T-helper 17 cell (primary cell): Measurements from ENCODE around the gene PPP1R11. TPM values are rescaled to one million over a fixed set of nuclear protein-coding genes. Genes with fewer than 3 reads are reported as not detected.

Experiments used
- ATAC-seq: fragments of 150-1000 bp; cut with Tn5 transposase; 2 replicates; pipeline ENCODE4 v1.10.0; 2021; ENCODE audit warnings: mild to moderate bottlenecking, moderate library complexity
- DNase-seq, 3 donors: peaks; one replicate each; pipeline versions ENCODE4 v3.0.0 to v3.0.0-alpha.2; 2020 to 2021
- H3K9me3 ChIP-seq: one replicate; pipeline ENCODE4 v1.7.0; 2013; ENCODE audit warnings: low read length, mild to moderate bottlenecking; ENCODE audit not compliant: control insufficient read depth, poor library complexity, severe bottlenecking
- H3K27ac Mint-ChIP-seq: one replicate; pipeline ENCODE4 v1.8.0; 2022; ENCODE audit warnings: mild to moderate bottlenecking, moderate library complexity, mixed read lengths
- H3K27me3 Mint-ChIP-seq: one replicate; pipeline ENCODE4 v1.8.0; 2022; ENCODE audit warnings: mixed read lengths
- H3K36me3 Mint-ChIP-seq: one replicate; pipeline ENCODE4 v1.8.0; 2022; ENCODE audit warnings: low read depth, mixed read lengths
- H3K4me1 Mint-ChIP-seq: one replicate; pipeline ENCODE4 v1.8.0; 2022; ENCODE audit warnings: mild to moderate bottlenecking, mixed read lengths
- H3K4me3 Mint-ChIP-seq: one replicate; pipeline ENCODE4 v1.8.0; 2022; ENCODE audit warnings: mild to moderate bottlenecking, moderate library complexity, mixed read lengths
- total RNA-seq, 4 donors: library from RNA in 2 of 4; stranded (reverse) in 2 of 4; gene quantifications; one replicate each; pipeline ENCODE4 v1.2.3 and lab custom pipeline; 2022 to 2026

The PPP1R11 gene
- total RNA-seq, 2 donors from 2014 or later = 52.1 to 52.4 TPM

GRCh38 chr6:30067460-30068139, 602 bp downstream of the PPP1R11 start:
- no peak for DNase-seq
- H3K36me3 Mint-ChIP-seq = peaks cover 35% of the 10 kb centered on the region
- H3K27ac Mint-ChIP-seq = peak overlapping the region; percentile 98
- H3K4me1 Mint-ChIP-seq = peaks cover 54% of the 10 kb centered on the region
- peak overlapping the region; percentile 100 for H3K4me3 Mint-ChIP-seq
- peaks cover 27% of the 10 kb centered on the region for H3K27me3 Mint-ChIP-seq
- ATAC-seq = no peak
- H3K9me3 ChIP-seq = peaks cover 3% of the 10 kb centered on the region

DNA sequence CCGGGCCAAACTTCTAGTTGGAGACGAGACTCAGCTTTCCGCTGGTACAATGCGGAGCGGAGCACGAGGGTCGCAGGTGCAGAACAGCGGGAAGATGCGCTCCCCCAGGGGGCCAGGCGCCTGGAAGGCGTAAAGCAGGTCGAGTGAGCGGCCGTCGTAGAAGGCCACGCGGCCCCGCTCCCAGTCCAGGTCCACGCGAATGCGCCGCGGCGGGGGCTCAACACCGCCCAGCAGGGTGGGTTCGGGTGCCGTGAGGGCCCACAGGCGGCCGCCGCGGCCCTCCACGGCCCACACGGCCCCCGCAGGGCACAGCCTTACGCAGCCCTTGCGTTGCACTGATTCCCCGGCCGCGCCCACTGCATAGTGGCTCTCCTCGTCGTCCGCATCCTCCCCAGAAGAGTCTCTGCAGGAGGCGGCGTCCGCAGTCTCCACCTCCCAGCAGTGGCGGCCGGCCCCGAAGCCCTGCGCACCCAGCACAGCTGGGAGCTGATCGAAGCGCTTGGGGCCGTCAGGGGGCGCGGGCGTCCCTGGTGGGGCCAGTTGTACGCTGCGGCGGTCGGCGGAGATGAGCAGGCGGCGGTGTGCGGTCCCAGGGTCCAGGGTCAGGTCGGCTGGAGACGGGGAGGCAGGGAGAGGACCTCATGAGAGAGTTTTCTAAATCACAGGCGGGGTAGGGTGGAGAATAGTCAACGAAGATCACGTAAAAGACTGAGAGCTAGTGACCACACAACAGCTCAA, 4.3 kb downstream of the PPP1R11 start:
- Mint-ChIP-seq H3K27me3 (peaks cover 48% of the 10 kb centered on the region), H3K27ac (no peak overlapping the region), H3K4me1 (peaks cover 64% of the 10 kb centered on the region), H3K4me3 (peak overlapping the region; percentile 76), H3K36me3 (peaks cover 40% of the 10 kb centered on the region)
- no peak for ATAC-seq
- no peak for DNase-seq
- no peaks in the 10 kb centered on the region for H3K9me3 ChIP-seq

DNA sequence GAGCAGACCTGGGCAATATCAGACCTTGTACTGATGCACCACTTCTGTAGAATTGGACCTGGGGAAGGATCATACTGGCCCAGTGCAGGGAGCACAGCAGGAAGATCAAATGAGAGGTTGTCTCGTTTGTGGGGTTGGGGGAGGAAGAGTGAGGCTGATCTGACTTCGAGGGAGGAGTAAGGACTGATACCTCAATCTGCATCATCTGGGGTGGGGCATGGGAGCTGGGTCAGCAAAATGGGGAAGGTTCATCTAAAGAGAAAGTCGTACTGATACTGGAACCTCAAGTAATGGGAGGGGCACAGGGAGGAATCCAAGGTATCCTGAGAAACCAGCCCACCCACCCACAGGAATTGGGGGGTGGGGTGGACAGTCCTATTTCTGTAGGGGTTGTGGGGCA, 4.9 kb downstream of the PPP1R11 start:
- Mint-ChIP-seq H3K36me3 (peaks cover 40% of the 10 kb centered on the region), H3K4me1 (peaks cover 66% of the 10 kb centered on the region), H3K27ac (peak overlapping the region; percentile 79), H3K4me3 (peak overlapping the region; percentile 76), H3K27me3 (peaks cover 54% of the 10 kb centered on the region)
- no peaks in the 10 kb centered on the region for H3K9me3 ChIP-seq
- no peak for DNase-seq
- ATAC-seq = no peak

DNA sequence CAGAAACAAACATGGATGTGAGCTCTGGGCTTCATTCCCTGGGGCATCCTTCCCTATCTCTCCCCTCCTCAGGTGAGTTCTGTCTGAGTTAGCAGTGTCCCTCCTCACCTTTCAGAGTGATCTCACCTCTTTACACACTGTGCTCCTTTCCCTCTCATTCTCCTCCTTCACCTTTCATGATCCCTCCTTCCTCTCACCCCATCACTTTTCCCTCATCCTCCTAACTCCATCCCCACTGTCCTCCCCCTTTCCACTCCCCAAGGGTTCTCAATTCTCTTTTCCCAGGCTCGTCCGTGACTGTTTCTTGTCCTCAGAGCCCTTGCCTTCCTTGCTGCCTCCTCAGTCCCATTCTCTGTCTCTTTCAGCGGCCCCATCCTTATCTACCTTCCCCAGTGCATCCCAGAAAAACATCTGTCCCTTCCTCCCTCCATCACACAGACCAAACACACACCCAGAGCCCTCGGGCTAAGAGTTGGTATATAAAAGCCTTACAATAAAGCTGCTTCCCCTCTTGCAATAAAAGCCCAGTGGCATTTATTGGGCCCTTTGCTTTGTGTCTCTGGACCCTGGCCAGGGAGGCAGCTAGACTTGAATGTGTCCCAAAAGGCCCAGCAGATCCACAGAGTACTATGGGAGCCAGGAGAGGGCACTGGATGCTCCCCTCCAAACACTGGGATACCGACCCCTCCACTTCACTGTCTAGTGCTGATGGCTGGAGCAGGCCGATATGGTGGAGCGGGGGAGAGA, 6.7 kb downstream of the PPP1R11 start:
- no peaks in the 10 kb centered on the region for H3K9me3 ChIP-seq
- Mint-ChIP-seq H3K36me3 (peaks cover 26% of the 10 kb centered on the region), H3K27me3 (peaks cover 54% of the 10 kb centered on the region), H3K4me1 (peaks cover 62% of the 10 kb centered on the region), H3K4me3 (peak overlapping the region; percentile 93), H3K27ac (no peak overlapping the region)
- DNase-seq (no peak), ATAC-seq (no peak)

- H3K4me3 Mint-ChIP-seq = peak overlapping the region; percentile 93
- H3K27me3 Mint-ChIP-seq = peaks cover 60% of the 10 kb centered on the region
- H3K36me3 Mint-ChIP-seq = peaks cover 25% of the 10 kb centered on the region
- H3K9me3 ChIP-seq = no peaks in the 10 kb centered on the region
- peaks cover 62% of the 10 kb centered on the region for H3K4me1 Mint-ChIP-seq
- ATAC-seq (no peak), DNase-seq (no peak)
- peak overlapping the region; percentile 59 for H3K27ac Mint-ChIP-seq
These were observed 7.5 kb downstream of the PPP1R11 start for GRCh38 chr6:30074331-30075093.

DNA sequence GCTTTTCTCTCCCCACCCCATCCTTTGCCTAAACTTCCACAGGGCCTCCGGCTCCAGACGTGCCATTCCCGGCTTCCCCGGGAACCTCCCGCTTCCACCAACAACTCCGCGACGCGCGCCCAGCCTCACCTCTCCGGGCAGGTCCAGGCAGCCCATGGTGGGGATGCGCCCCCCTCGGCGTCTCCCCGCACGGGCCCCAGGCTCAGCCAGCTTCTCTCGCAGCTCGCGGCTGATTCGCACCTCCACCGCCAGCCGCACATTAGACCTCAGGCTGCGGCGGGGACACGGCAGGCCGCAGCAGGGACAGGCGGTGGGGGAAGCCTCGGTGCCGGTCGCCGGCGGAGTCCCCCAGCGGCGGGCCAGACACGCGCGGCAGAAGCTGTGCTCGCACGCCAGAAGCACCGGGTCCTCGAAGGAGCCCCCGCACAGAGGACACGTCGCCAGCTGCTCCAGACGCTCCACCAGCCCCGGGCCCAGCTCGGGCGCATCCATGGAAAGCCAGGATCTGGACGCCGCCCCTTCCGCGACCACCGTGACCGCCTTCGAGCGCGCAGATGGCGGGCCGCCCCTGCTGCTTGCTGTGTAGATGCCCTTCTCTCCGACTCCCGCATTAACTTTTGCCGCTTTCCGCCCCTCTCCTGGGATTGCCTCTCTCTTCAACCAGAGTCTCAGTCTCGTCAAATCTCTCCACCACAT, 8.2 kb downstream of the PPP1R11 start, which contains the start of gene RNF39:
RNF39 (minus strand) TSS at position 676 of the 696 bp plus-strand sequence; CDS start at position 492, 184 bp downstream.
- ATAC-seq (peak; percentile 42), DNase-seq (peak in 1 of 3 donors; percentile 16)
- no peaks in the 10 kb centered on the region for H3K9me3 ChIP-seq
- Mint-ChIP-seq H3K27ac (peak within 1 kb of the TSS; percentile 83), H3K36me3 (peaks cover 20% of the 10 kb centered on the region), H3K27me3 (peaks cover 54% of the 10 kb centered on the region), H3K4me3 (peak within 1 kb of the TSS; percentile 93), H3K4me1 (peaks cover 59% of the 10 kb centered on the region)

DNA sequence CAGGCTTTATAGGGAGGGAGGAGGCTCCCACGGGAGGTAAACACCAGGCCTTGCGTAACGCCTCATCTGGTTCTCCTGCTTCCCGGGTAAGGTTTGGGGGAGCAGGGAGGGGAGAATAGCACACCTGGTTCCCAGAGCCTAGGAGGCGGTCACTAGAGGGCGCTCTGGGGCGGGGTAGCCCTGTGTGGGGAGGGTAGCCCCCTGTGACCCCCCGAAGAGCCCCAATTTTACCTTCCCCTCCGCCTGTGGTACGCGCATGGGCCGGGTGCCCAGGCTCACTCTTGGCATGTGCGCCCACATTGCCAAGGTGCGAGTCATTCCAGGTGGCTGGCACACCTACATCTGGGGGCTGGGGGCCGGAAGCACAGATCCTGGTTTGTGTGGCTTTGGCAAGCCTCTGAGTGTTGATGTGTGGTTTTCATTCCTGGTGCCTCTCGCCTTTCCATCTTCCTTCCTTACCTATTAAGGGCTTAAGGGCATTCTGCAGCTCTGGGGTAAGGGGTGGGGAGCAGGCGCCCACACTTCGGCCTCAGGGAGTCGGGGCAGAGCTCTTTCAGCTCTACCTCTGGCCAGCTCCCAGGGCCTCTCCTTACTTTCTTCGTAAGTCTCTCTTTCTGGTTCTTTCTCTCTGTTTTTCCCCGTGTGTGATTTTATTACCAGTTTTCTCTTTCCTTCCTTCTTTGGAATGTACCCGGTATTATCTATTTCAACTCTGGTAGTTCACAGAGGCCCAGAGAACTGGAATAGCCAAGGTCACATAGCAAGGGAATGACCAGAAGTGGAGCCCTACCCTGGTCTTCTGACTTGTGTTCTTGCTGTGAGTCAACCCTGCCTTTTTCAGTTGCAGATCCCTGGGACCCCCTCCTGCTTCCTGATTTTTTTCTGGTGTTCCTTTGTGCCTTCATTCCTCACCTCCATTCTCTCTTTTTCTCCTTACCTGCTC, 9.1 kb downstream of the PPP1R11 start:
- ATAC-seq (no peak), DNase-seq (no peak)
- Mint-ChIP-seq H3K4me1 (peaks cover 53% of the 10 kb centered on the region), H3K27me3 (peaks cover 46% of the 10 kb centered on the region), H3K4me3 (peak overlapping the region; percentile 93), H3K27ac (peak overlapping the region; percentile 83), H3K36me3 (peaks cover 17% of the 10 kb centered on the region)
- no peaks in the 10 kb centered on the region for H3K9me3 ChIP-seq

GRCh38 chr6:30077218-30077617, 10.2 kb downstream of the PPP1R11 start:
- H3K4me1 Mint-ChIP-seq = peaks cover 44% of the 10 kb centered on the region
- peaks cover 38% of the 10 kb centered on the region for H3K27me3 Mint-ChIP-seq
- ATAC-seq (peak; percentile 33), DNase-seq (no peak)
- H3K36me3 Mint-ChIP-seq = peaks cover 8% of the 10 kb centered on the region
- H3K9me3 ChIP-seq = no peaks in the 10 kb centered on the region
- H3K4me3 Mint-ChIP-seq = peak overlapping the region; percentile 93
- H3K27ac Mint-ChIP-seq = peak overlapping the region; percentile 66

- H3K27me3 Mint-ChIP-seq = peaks cover 61% of the 10 kb centered on the region
- peaks cover 2% of the 10 kb centered on the region for H3K4me1 Mint-ChIP-seq
- no peaks in the 10 kb centered on the region for H3K9me3 ChIP-seq
- peaks cover 6% of the 10 kb centered on the region for H3K36me3 Mint-ChIP-seq
- no peak overlapping the region for H3K27ac Mint-ChIP-seq
- H3K4me3 Mint-ChIP-seq = no peak overlapping the region
- ATAC-seq (no peak), DNase-seq (no peak)
These were observed 20.9 kb downstream of the PPP1R11 start for GRCh38 chr6:30087876-30088275.

- Mint-ChIP-seq H3K36me3 (peaks cover 12% of the 10 kb centered on the region), H3K27ac (no peak overlapping the region), H3K27me3 (peaks cover 90% of the 10 kb centered on the region), H3K4me3 (no peak overlapping the region), H3K4me1 (peaks cover 8% of the 10 kb centered on the region)
- no peak for DNase-seq
- H3K9me3 ChIP-seq = no peaks in the 10 kb centered on the region
- ATAC-seq = no peak
These were observed 24.8 kb downstream of the PPP1R11 start for GRCh38 chr6:30091577-30092381.
